Heart left ventricle (tissue), 13 donors: Measurements from ENCODE around the gene TUBB2B.
"Not testable (repeated sequence)": the region's sequence is repeated elsewhere in the genome, so short reads cannot be mapped to it uniquely, and the experiment has no call there.

Experiments
- POLR2A ChIP-seq, 2 donors: fragments of 450-650 bp; IDR thresholded peaks; one replicate each; pipeline ENCODE4 v1.6.1; 2017; ENCODE audit warnings: antibody characterized with exemption in 2 of 2, mild to moderate bottlenecking in 2 of 2, moderate library complexity in 2 of 2
- TF ChIP-seq, protein P1 (sequence below), 12 donors: fragments of 200-600 bp; sonication (generic) in 4 of 12; IDR thresholded peaks; one replicate each; pipeline versions ENCODE4 v1.5.0 to v1.8.0; 2018 to 2022; ENCODE audit warnings: antibody characterized with exemption in 12 of 12, mild to moderate bottlenecking in 5 of 12
- donor health status: ischemic (EF 13 %, LVEDD 7.1; RV severe dilation, severe dysfunction).
- donor health status: DM: no; HTN: yes; CAD: no.
- donor health status: DM: no; HTN: no; CAD: no.
- donor health status: ischemic (EF 25% LVEDD 6.9; RV normal size, moderate dysfunction).
- donor health status: ischemic (EF 25% LVEDD 5.7; RV mildly dilated, moderate dysfunction).
- donor health status: ischemic (EF 35%, LVEDD 5.7; RV mildly dilated, moderate dysfunction).
- donor health status: nonischemic (EF 11% LVEDD 7.7; RV severe dilation, severe dysfunction).
- donor health status: DM: yes; HTN: yes; CAD: no.
- donor health status: PGD.
- donor health status: ischemic (EF 29% LVEDD 5.4; RV normal size, mild dysfunction).
- donor health status: nonischemic (EF 23%, LVEDD 6.1; RV moderate dilation, normal function).

DNA sequence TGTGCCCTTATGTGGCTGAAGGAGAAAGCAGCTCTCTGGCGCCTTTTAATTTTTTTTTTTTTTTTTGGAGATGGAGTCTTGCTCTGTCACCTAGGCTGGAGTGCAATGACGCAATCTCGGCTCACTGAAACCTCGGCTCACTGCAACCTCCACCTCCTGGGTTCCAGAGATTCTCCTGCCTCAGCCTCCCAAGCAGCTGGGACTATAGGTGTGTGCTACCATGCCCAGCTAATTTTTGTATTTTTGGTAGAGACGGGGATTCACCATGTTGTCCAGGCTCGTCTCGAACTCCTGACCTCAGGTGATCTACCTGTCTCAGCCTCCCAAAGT lies 17.3 kb upstream of the TUBB2B start:
- TF ChIP-seq, protein P1, sequence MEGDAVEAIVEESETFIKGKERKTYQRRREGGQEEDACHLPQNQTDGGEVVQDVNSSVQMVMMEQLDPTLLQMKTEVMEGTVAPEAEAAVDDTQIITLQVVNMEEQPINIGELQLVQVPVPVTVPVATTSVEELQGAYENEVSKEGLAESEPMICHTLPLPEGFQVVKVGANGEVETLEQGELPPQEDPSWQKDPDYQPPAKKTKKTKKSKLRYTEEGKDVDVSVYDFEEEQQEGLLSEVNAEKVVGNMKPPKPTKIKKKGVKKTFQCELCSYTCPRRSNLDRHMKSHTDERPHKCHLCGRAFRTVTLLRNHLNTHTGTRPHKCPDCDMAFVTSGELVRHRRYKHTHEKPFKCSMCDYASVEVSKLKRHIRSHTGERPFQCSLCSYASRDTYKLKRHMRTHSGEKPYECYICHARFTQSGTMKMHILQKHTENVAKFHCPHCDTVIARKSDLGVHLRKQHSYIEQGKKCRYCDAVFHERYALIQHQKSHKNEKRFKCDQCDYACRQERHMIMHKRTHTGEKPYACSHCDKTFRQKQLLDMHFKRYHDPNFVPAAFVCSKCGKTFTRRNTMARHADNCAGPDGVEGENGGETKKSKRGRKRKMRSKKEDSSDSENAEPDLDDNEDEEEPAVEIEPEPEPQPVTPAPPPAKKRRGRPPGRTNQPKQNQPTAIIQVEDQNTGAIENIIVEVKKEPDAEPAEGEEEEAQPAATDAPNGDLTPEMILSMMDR (IDR thresholded peaks at IDR 0.05) = not testable (repeated sequence)
- not testable (repeated sequence) for TF ChIP-seq POLR2A (IDR thresholded peaks at IDR 0.05)
